GM18870 (cell line): Measurements from ENCODE around the gene STK17B.

Source experiments
- ATAC-seq: cut with Tn5 transposase; IDR thresholded peaks from one replicate; pipeline ENCODE4 v1.9.1; 2021; ENCODE audit warnings: moderate library complexity; ENCODE audit not compliant: unreplicated experiment

The STK17B gene

DNA sequence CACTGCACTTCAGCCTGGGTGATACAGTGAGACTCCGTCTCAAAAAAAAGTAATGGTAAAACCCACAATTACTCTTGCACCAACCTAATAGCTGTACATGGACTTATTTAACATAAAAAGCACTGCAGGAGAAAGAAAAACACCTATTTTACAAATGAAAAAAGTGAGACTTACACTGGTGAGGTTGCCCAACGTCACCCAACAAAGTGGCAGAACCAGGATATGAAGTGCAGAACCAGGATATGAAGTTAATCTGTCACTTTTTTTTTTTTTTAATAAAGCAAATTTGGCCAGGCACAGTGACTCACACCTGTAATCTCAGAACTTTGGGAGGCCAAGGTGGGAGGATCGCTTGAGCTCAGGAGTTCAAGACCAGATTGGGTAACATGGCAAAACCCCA lies 13.5 kb upstream of the STK17B start:
- no peak for ATAC-seq

DNA sequence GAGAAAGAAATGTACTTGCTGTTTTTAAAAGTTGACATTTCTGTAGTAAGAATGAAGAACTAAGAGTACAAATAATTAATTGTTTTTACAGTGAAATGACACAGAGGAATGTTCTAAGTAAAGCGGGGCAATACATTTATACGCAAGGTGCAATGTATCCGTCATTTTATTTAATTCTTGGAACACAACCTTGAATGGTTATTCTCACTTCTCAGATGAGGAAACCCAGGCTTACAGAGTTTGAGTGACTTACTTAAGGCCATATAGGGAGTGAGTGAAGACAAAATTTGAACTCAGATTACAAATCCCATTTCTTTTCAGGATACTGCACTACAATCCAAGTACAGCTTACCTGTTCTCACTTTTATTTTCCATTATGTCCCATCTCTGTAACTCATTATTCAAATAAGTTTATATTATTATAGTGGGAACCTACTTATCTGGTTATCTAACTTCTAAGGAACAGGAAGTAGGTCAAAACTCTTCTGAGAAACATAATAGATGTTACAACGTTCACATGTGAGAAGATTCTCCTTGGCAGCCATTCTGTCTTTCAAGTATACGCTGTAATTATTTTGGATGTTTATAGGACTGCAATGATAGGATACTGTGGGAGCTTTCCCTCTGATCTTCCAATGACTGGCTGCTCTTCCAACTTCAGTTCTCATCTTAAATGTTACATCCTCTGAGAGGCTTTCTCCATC lies 12.3 kb upstream of the STK17B start:
- no peak for ATAC-seq

DNA sequence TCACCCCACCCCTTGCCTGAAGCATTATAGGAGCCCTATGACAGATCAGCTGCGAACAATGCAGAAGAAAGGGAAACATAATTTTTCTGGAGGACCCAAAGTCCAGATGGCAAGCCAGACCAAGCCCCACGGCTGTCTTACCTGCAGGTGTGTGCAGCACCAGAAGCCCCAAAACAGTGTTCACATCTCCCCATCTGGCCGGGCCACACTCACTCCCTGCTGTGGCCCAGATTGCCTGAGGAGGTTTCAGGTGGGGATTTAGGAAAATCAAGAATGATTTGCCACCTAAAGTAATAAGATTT lies 11.7 kb upstream of the STK17B start:
- no peak for ATAC-seq

DNA sequence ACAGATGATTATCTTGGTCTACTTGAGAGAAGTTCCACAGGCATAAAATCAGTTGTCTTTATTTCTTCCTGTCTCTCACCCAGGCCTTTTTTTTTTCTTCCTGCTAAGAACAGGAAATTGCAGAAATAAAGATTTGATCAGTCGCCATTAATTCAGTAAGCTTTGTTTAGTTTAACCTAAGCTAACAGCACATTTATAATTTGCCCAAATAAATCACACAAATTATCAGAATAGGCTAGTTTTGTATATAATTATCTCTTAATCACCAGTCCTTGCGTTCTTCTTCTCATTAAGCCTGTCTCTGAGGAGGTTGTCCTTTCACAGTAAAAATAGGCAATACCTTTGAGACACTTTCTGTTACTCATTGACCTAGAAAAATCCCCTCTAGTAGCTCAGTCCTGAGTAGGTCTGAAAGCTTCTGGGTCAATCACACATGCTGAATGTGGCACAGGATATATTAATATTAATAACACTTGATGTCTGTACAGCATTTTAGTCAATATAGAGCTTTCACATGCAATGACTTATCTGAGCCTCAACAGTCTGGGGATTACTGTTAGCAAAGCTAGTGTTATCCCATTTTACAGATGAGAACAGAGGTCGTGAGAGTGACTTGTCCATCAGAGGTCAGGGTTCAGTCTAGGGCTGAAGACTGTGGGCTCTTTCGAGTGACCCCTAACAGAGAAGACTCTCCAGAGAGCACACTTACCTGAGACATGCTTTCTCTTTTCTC lies 11.2 kb upstream of the STK17B start:
- ATAC-seq: peak; percentile 94

DNA sequence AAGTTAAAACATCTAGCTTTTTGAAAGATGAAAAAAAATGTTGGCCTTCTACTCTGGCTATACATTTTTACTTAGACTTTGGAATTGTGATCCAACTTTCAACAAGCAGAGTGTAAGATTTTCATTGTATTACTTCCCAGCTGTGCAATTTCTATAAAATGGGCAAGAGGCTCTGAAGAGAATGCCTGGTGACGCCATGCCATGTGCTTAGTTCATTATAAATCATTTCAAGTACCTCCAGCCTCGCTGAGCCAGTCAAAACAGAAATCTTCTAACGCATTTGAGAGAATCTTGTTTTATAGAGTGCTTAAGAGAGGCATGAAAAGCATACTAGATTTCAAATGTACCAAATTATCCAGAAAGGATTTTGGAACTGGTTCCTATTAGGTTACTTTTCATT lies 10.1 kb upstream of the STK17B start:
- no peak for ATAC-seq

DNA sequence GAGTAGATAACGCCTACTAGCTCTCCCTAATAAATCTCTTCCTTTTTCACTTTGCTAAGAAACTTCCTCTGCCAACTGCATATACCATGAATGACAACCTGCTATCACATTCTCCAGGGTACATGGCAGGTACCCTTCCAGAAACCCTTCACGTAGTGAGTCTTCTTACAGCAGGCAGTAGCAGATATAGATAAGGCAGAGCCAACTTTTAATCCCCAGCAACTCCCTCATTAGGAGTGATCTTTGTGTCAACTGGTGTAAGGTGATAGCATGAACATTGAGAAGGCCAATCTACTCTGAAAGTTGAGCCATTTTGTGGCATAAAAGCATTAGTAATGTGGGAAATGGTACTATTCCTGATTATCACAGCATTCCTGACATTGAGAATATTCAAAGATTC lies 5.7 kb upstream of the STK17B start:
- no peak for ATAC-seq

DNA sequence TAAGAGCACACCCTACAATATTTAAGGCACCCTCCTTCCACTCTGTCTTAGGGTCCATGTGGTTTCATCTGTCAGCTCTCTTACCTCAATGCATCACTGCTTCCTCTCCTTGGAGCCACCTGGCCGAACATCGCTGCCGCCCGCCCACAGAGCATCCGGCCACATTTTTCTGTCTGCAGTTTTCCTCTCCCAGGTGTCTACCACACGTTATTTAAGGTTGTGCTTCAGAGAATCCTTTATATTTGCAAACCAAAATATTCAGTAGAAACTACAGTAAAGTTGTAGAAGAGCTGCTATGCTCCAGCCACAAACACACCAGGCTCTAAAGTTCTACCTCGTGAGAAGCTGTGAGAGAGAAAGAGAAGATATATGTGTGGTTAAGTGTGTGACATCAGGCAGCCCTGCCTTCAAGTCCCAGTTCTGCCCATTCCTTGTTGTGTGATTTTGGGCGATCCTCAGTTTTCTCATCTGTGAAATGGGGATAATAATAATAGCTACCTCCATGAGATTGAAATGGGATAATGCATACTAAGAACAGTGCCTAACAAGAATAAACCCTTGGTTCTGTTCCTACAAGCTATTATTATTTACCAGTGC lies 4.9 kb upstream of the STK17B start:
- peak; percentile 75 for ATAC-seq

DNA sequence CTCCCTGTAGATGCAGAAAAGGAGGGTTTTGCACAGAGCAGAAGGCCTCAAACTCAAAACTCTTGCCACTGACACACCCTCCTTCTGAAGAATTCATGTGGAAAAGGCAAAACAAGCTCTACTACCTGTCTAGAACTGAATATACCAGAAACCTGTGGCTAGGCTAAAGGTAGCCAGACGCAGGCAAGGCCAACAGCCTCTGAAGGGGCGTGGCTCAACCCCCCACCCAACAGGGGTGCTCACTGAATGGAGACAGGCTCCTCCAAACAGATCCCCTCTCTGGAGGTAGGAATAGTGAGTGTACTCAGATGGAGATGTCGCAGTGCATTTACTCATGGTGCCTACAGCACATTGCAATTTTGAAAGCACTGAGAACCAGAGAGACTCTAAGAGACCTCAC lies 3.0 kb upstream of the STK17B start:
- no peak for ATAC-seq

DNA sequence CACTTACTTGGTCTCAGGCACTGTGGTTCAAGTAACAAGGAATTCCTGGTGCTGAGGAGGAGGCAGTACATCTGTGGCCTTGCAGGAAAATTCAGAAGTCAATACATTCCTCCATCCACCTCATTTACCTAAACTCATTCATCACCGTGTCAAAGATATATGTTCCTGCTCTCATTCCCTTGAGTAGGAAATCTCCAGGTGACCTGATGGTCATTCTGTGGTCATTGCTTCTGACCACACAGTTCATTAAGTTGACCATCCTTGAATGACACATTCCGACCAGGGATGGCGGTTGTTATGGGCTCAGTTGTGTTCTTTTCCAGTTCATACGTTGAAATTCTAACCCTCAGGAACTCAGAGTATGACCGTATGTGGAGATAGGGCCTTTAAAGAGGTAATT lies 2.1 kb upstream of the STK17B start:
- ATAC-seq: no peak

- ATAC-seq: no peak
Observed at GRCh38 chr2:196172951-196173350, 1.6 kb upstream of the STK17B start.

DNA sequence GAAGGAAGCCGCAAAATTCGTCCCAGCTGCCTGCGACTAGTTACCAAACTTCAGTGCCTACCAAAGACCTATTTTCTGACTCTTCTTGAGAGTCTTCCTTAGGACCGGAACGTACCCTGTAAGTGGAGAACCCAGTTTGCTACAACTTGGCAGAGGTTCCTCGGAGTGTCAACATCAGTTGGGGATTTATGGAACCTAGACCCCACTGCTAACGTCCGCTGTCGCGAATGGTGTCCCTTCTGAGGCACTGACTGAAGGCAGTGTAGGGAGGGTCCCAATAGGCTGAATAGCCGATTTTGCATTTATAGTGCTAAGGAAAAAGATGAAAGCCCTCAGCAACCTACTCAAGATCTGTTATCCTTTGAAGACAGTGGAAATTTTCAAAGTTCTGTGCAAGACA lies 568 bp upstream of the STK17B start:
- ATAC-seq: no peak

DNA sequence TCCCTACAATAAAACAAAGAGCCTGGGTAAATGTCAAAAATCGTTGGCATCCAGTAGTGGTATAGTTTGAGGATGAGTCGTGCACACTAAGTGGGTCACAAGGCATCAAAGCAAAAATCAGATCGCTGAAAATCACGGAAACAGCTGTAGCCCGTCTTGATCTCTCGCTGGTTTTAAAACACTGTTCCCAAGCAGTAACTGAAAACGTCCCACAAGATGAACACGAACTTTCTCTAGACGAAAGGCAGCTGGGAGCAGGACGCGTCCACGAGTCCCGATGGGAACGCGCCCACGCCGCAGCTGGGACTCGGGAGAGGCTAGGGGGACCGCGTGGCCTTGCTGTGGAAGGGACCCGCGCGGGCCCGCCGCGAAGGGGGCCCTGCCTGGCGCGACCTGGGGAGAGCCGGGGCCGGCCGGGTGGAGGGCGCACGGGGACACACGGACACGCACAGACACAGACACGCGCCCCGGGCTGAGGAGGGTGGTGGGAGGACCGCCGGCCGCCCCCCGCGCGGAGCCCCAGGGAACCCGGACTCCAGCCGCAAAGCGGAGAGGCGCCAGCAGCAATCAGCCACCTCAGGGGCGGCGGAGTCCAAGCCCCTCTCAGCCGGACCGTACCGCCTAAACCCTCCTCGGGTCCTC lies 651 bp downstream of the STK17B start:
- peak; percentile 11 for ATAC-seq

GRCh38 chr2:196170213-196170605 lies 1.2 kb downstream of the STK17B start:
- ATAC-seq: peak; percentile 30

- ATAC-seq: no peak
Observed at GRCh38 chr2:196169516-196169915, 1.9 kb downstream of the STK17B start.

GRCh38 chr2:196168181-196168580 lies 3.2 kb downstream of the STK17B start:
- no peak for ATAC-seq

DNA sequence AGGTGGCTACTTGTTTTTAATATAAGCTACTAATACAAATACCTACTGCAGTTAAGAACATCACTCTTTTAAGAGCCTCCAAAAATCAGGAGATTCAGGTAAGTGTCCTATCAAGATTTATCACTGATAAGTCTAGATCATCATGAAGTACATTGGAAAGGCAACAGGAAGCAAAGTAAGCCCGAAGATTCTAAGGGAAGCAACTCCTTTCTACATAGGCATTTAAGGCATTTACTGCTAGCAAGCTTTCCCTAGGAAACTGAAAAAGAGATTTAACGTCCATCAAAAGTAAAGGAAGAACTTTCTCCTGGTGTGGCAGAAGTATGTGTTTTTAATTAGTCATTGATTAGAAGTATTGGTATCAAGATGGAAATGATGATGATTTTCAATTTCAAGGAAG lies 3.7 kb downstream of the STK17B start:
- no peak for ATAC-seq

- ATAC-seq: no peak
Observed at GRCh38 chr2:196166876-196167275, 4.5 kb downstream of the STK17B start.

DNA sequence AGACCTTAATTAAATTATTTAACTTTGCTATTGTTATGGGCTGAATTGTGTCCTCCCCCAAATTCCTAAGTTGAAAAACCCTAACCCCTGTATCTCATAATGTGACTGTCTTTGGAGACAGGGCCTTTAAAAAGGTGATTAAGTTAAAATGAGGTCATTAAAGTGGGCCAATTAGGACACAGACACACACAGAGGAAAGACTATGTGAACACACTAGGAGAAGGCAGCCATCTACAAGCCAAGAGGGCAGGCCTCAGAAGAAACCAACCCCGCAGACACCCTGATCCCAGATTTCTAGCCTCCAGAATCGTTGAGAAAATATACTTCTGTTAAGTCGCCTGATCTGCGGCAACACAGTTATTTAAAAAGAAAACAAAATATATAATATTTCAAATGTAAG lies 6.4 kb downstream of the STK17B start:
- ATAC-seq: no peak

DNA sequence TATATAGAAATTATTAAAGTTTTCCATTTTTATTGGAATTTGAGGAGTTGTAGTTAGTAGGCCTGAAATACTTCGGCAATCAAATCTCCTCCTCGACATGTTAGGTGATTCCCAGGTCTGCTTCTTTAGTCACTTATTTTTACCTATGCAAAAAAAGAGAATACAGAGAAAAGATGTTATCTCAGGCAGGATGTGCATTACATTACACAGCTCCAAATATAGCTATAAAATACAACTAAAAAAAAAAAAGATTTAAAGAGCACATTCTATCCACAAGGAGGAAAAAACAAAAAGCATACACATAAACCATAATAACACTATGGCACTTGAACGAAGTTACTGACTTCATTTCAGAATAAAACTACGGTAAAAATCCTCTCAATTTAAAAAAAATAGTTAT lies 8.1 kb downstream of the STK17B start:
- no peak for ATAC-seq

DNA sequence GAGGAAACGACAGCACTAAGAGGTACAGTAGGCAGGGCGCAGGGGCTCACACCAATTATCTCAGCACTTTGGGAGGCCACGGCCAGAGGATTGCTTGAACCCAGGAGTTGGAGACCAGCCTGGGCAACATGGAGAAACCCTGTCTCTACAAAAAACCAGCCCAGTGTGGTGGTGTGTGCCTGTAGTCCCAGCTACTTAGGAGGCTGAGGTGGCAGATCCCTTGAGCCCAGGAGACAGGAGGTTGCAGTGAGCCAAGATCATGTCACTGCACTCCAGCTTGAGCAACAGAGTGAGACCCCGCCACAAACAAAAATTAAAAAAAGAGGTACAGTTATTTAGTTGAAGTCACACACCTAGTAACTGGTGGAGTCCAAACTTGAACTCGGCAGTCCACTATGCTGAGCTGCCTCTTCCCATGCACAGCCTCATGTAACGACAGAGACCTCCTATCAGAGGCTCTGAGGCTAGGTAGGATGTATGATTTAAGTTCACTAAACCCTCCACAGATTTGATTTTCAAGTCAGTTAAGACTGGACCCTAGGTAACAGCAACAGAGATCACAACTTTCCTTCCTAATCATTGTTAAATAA lies 8.7 kb downstream of the STK17B start:
- ATAC-seq: no peak

- no peak for ATAC-seq
Observed at GRCh38 chr2:196160946-196161345, 10.4 kb downstream of the STK17B start.

- peak; percentile 74 for ATAC-seq
Observed at GRCh38 chr2:196160101-196160500, 11.3 kb downstream of the STK17B start.
